ENCODE results near the gene MTF1.
A peak's percentile ranks its signal among the peaks of the same experiment; 100 is the strongest.
"Not testable (repeated sequence)": the region's sequence is repeated elsewhere in the genome, so short reads cannot be mapped to it uniquely, and the experiment has no call there.

MTF1 gene

GRCh38 chr1:37793773-37794371, 65.5 kb downstream of the MTF1 start, which contains the start of gene MANEAL:
Gene MANEAL, plus strand, starts transcription at chr1:37793847. Its CDS starts 336 bp downstream, at chr1:37794183.
- DNase-seq (ENCODE audit: low spot score): peak; percentile 85

- DNase-seq (ENCODE audit: low spot score): no peak
These were observed 66.3 kb downstream of the MTF1 start for GRCh38 chr1:37792943-37793686.

GRCh38 chr1:37782491-37782890, 76.9 kb downstream of the MTF1 start:
- no peak for DNase-seq (ENCODE audit: low spot score)

GRCh38 chr1:37778654-37779053, 80.7 kb downstream of the MTF1 start:
- DNase-seq (ENCODE audit: low spot score): no peak

GRCh38 chr1:37776946-37777516, 82.4 kb downstream of the MTF1 start:
- no peak for DNase-seq (ENCODE audit: low spot score)

GRCh38 chr1:37771440-37771839, 88.0 kb downstream of the MTF1 start:
- not testable (repeated sequence) for DNase-seq (ENCODE audit: low spot score)

- DNase-seq (ENCODE audit: low spot score): no peak
These were observed 91.9 kb downstream of the MTF1 start for GRCh38 chr1:37767488-37767887.

- DNase-seq (ENCODE audit: low spot score): no peak
These were observed 93.3 kb downstream of the MTF1 start for GRCh38 chr1:37765916-37766664.

- DNase-seq (ENCODE audit: low spot score): no peak
These were observed 94.4 kb downstream of the MTF1 start, which contains the start of gene EPHA10 for GRCh38 chr1:37764888-37765441. Gene EPHA10, minus strand, starts transcription at chr1:37765120. Its CDS starts 54 bp downstream, at chr1:37765066.

- DNase-seq (ENCODE audit: low spot score): peak; percentile 82
These were observed 95.0 kb downstream of the MTF1 start for GRCh38 chr1:37764414-37764825.

- DNase-seq (ENCODE audit: low spot score): no peak
These were observed 95.5 kb downstream of the MTF1 start for GRCh38 chr1:37763791-37764413.

GRCh38 chr1:37762516-37762915, 96.9 kb downstream of the MTF1 start:
- no peak for DNase-seq (ENCODE audit: low spot score)

- DNase-seq (ENCODE audit: low spot score): no peak
These were observed 97.8 kb downstream of the MTF1 start for GRCh38 chr1:37761416-37762095.

Measured in GM03348 (cell line).